Epithelial cell of esophagus (primary cell): ENCODE measurements around the gene PCSK6.

Source experiments
- DNase-seq: peaks from one replicate; pipeline ENCODE4 v3.0.0; 2010; ENCODE audit warnings: low read depth
- H3K4me3 ChIP-seq: 2 replicates; pipeline ENCODE4 v1.5.1; 2011; ENCODE audit warnings: mild to moderate bottlenecking, low read length, control low read depth
- CTCF ChIP-seq: IDR thresholded peaks from 2 replicates; pipeline ENCODE4 v1.5.1; 2011; ENCODE audit warnings: low read depth, mild to moderate bottlenecking, low read length, control low read depth, inconsistent platforms; ENCODE audit not compliant: insufficient read depth; ENCODE audit errors: missing control alignments

PCSK6 gene

GRCh38 chr15:101254157-101255050 is 235.1 kb downstream of the PCSK6 start:
- no peak for DNase-seq
- H3K4me3 ChIP-seq = no peak overlapping the region
- no peak for TF ChIP-seq CTCF
